Psoas muscle (tissue), 8 donors: ENCODE results near the gene ZNF277. TPM values are rescaled to one million over a fixed set of nuclear protein-coding genes. Genes with fewer than 3 reads are reported as not detected.

Experiments used
- ATAC-seq, 4 donors: fragments of 200-7000 bp; cut with Tn5 transposase; one replicate each; pipeline ENCODE4 v1.9.1; 2020; ENCODE audit warnings: moderate library complexity in 3 of 4, mild to moderate bottlenecking in 2 of 4
- DNase-seq, 2 donors: peaks; one replicate each; pipeline ENCODE4 v3.0.0-alpha.2; 2020
- H3K27ac ChIP-seq: fragments of 200-600 bp; one replicate; pipeline ENCODE4 v1.8.0; 2022
- H3K27me3 ChIP-seq, 3 donors: fragments of 200-600 bp in 1 of 3; one replicate each; pipeline versions ENCODE4 v1.6.1 to v1.8.0; 2013 to 2022; ENCODE audit warnings: low read length in 2 of 3, mild to moderate bottlenecking in 2 of 3, moderate library complexity in 1 of 3; ENCODE audit not compliant: insufficient read depth in 3 of 3
- H3K36me3 ChIP-seq, 2 donors: fragments of 200-600 bp in 1 of 2; one replicate each; pipeline versions ENCODE4 v1.6.1 to v1.8.0; 2013 to 2022; ENCODE audit warnings: low read depth in 1 of 2, mild to moderate bottlenecking in 1 of 2, moderate library complexity in 1 of 2; ENCODE audit not compliant: insufficient read depth in 1 of 2
- H3K4me1 ChIP-seq: fragments of 200-600 bp; one replicate; pipeline ENCODE4 v1.8.0; 2022
- H3K4me3 ChIP-seq: fragments of 200-600 bp; one replicate; pipeline ENCODE4 v1.8.0; 2022; ENCODE audit warnings: mild to moderate bottlenecking
- H3K9me3 ChIP-seq: fragments of 200-600 bp; one replicate; pipeline ENCODE4 v1.8.0; 2022
- CTCF ChIP-seq: fragments of 200-600 bp; IDR thresholded peaks from one replicate; pipeline ENCODE4 v1.8.0; 2022; ENCODE audit warnings: antibody characterized with exemption
- WGBS, 3 donors: extraction: QIAGEN DNeasy Blood & Tissue Kit; methylation state at CpG; one replicate each; pipeline versions ENCODE4 v1.1.6 to v1.1.7; 2013; 5-methylcytosine and 5-hydroxymethylcytosine counted together
- intact Hi-C, 2 donors: fragments of 100-400 bp; cut with DNase I; formaldehyde crosslinking; loops; one replicate each; pipeline versions ENCODE4 v1.11.0 to v1.14.2; 2022
- polyA plus RNA-seq, 3 donors: library from polyadenylated mRNA; stranded (reverse); fragments of 200-250 nt; gene quantifications; one replicate each; pipeline ENCODE4 v1.2.3, GENCODE V29; 2013
- total RNA-seq, 4 donors: library from RNA; stranded (reverse); fragmentation: NEBNext Ultra II Directional in 2 of 4; extraction: Animal tissue kit (Norgen Biotek cat#: 25700) in 2 of 4; gene quantifications; one replicate each; pipeline versions ENCODE4 v1.2.1 to v1.2.4, GENCODE V29; 2021 to 2023
- donor health status: healthy with polysubstance abuse.
- donor health status: DM: no; HTN: no; CAD: no; lungs with moderate emphysema.
- donor health status: Bipolar disorder and iron deficiency.
- donor health status: healthy.
- donor health status: DM: yes; HTN: yes; CAD: no.
- donor health status: DM: no; HTN: no; CAD: no.
- donor health status: DM: no; HTN: no; CAD: no.
- donor health status: DM: yes; HTN: yes; CAD: no.

Gene ZNF277
- total and polyA plus RNA-seq, 7 donors = 6.9 to 16.7 (median 11.6) TPM

DNA sequence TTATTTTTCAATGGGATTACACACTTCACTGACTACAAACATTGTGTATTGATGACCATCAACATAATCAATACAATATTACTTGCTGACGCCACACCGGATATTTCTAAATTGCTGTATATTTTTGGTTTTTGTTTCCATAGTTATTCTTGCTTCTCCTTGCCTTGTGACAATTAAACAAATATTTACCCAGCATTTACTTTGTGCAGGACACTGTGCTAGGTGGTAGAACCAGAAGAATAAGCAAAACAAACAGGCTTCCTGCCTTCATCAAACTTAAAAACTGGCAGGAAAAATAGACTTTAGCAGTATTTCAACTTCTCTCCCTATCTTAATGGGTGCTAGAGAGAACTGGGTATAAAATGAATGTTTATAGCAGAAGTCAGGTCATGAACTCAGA is 50.6 kb downstream of the ZNF277 start:
- intact Hi-C loops = no loop called here
- Histone ChIP-seq H3K27ac (no peak overlapping the region), H3K9me3 (no peaks in the 10 kb centered on the region), H3K27me3 (no peaks in the 10 kb centered on the region), H3K4me3 (no peak overlapping the region), H3K36me3 (no peaks in the 10 kb centered on the region), H3K4me1 (no peaks in the 10 kb centered on the region)
- DNase-seq = no peak
- WGBS, 3 donors = 92 to 97% (median 93%) methylated on average over 2 of the region's 2 CpGs
- no peak for ATAC-seq
- no peak for TF ChIP-seq CTCF

GRCh38 chr7:112260911-112261310 is 54.4 kb downstream of the ZNF277 start:
- H3K36me3 ChIP-seq = no peaks in the 10 kb centered on the region
- intact Hi-C loops = no loop called here
- WGBS, 3 donors = 88 to 90% (median 90%) methylated on average over 2 of the region's 2 CpGs
- no peak for TF ChIP-seq CTCF
- ATAC-seq (no peak), DNase-seq (no peak)
- no peak overlapping the region for H3K4me3 ChIP-seq
- H3K27me3 ChIP-seq = no peaks in the 10 kb centered on the region
- H3K27ac ChIP-seq = no peak overlapping the region
- H3K9me3 ChIP-seq = no peaks in the 10 kb centered on the region
- peaks cover 4% of the 10 kb centered on the region for H3K4me1 ChIP-seq

- peaks cover 4% of the 10 kb centered on the region for H3K4me1 ChIP-seq
- no peaks in the 10 kb centered on the region for H3K36me3 ChIP-seq
- no peak for ATAC-seq
- H3K27ac ChIP-seq = no peak overlapping the region
- 68 to 78% (median 72%) methylated on average over 3 of the region's 3 CpGs for WGBS, 3 donors
- no peak overlapping the region for H3K4me3 ChIP-seq
- no peaks in the 10 kb centered on the region for H3K9me3 ChIP-seq
- intact Hi-C loops = no loop called here
- DNase-seq = no peak
- no peaks in the 10 kb centered on the region for H3K27me3 ChIP-seq
- no peak for TF ChIP-seq CTCF
Measured at GRCh38 chr7:112262036-112262435, 55.5 kb downstream of the ZNF277 start.

DNA sequence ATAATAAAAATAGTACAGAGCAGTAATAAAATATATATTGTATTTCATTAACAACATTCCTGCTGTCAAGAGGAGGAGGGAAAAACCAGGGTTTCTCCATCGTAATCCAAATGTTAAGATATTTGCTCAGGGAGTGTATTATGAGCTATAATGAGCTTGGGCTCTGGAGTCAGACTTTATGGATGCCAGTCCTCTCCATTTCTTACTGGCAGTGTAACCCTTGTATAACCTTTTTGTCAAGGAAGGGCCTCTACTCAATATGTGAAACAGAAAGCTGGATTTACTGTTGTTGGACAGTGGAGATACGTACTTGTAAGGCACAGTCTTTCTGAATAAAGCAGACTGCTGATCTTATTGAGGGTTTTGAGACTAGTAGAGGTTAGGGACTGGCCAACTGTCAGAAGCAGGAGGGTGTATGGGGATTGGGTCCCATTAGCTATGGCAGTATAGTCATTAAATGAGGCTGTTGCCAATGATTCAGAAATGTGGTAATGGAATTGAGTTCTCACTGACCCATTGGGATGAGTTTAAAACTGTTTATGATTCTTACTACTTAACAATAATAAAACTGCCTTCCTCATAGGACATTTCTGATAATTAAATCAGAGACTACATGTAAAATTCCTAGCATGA is 56.5 kb downstream of the ZNF277 start:
- intact Hi-C loops = no loop called here
- DNase-seq (no peak), ATAC-seq (peak in 1 of 4 donors; percentile 49)
- WGBS, 3 donors = 39 to 71% (median 45%) methylated on average over 2 of the region's 2 CpGs
- peaks cover 4% of the 10 kb centered on the region for H3K4me1 ChIP-seq
- H3K27ac ChIP-seq = no peak overlapping the region
- H3K4me3 ChIP-seq = no peak overlapping the region
- no peaks in the 10 kb centered on the region for H3K9me3 ChIP-seq
- no peaks in the 10 kb centered on the region for H3K27me3 ChIP-seq
- no peaks in the 10 kb centered on the region for H3K36me3 ChIP-seq
- TF ChIP-seq CTCF = no peak

DNA sequence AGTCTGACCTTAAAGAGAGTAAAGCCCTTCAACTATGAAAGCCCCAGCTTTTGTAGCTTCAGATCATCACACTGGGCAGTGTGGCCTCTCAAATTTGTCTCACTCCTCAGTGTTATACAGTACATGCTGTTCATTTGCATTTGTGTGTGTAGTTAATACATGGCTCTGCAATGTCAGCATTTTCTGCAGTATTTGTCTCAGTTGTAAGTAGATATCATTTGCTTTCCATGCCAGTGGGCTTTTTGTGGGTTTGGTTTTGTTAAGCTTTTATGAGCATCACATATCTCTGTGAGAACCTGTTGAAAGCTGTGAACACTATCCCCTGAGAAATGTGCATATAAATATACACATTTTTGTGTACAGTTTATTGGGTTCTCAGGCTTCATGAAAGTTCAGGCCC is 57.0 kb downstream of the ZNF277 start:
- Histone ChIP-seq H3K9me3 (no peaks in the 10 kb centered on the region), H3K4me1 (peaks cover 4% of the 10 kb centered on the region), H3K27me3 (no peaks in the 10 kb centered on the region), H3K27ac (no peak overlapping the region), H3K36me3 (no peaks in the 10 kb centered on the region), H3K4me3 (no peak overlapping the region)
- intact Hi-C loops = no loop called here
- ATAC-seq (no peak), DNase-seq (no peak)
- no peak for TF ChIP-seq CTCF
